H1 (cell line): ENCODE data around the gene ACTR1A. TPM values are rescaled to one million over a fixed set of nuclear protein-coding genes. Genes with fewer than 3 reads are reported as not detected.

Experiments
- CTCF ChIA-PET: fragments of 300-600 bp; sonication (Branson Sonifier 250); formaldehyde crosslinking; loops from one replicate; lab custom pipeline; 2021; ENCODE audit not compliant: partially characterized antibody; lab: Charles Lee
- POLR2A ChIA-PET: fragments of 300-600 bp; sonication (Branson Sonifier 250); formaldehyde crosslinking; loops from one replicate; lab custom pipeline; 2021; ENCODE audit warnings: inconsistent platforms; ENCODE audit not compliant: partially characterized antibody; lab: Charles Lee
- DNase-seq, 2 experiments: peaks; one replicate each; pipeline versions ENCODE4 v3.0.0 to v3.0.0-alpha.2; 2010 to 2022; ENCODE audit warnings: low spot score in 2 of 2, low read depth in 1 of 2, mixed read lengths in 1 of 2
- FAIRE-seq: peaks from 2 replicates; lab custom pipeline; 2011; peaks lifted over from hg19 to GRCh38; lab: Jason Lieb, UNC
- H2AFZ ChIP-seq: 2 replicates; pipeline ENCODE4 v1.8.1; 2012; ENCODE audit warnings: low read length, inconsistent platforms
- H2AK5ac ChIP-seq: 2 replicates; pipeline ENCODE4 v1.6.1; 2013; ENCODE audit warnings: low read depth, low read length
- H2BK120ac ChIP-seq: replicated peaks from 2 replicates; pipeline ENCODE3; 2013; ENCODE audit warnings: low read depth, low read length, inconsistent platforms
- H2BK12ac ChIP-seq: 2 replicates; pipeline ENCODE4 v1.6.1; 2013; ENCODE audit warnings: low read depth, low read length
- H2BK15ac ChIP-seq: 2 replicates; pipeline ENCODE4 v1.6.1; 2013; ENCODE audit warnings: low read length
- H2BK20ac ChIP-seq: 2 replicates; pipeline ENCODE4 v1.6.1; 2013; ENCODE audit warnings: low read length
- H2BK5ac ChIP-seq: 2 replicates; pipeline ENCODE4 v1.6.1; 2013; ENCODE audit warnings: low read depth, low read length
- H3K14ac ChIP-seq: 2 replicates; pipeline ENCODE4 v1.6.1; 2013; ENCODE audit warnings: inconsistent platforms; ENCODE audit not compliant: insufficient read length
- H3K18ac ChIP-seq: 2 replicates; pipeline ENCODE4 v1.6.1; 2013; ENCODE audit warnings: low read length; ENCODE audit errors: extremely low read depth
- H3K23ac ChIP-seq: 2 replicates; pipeline ENCODE4 v1.6.1; 2013; ENCODE audit warnings: inconsistent platforms; ENCODE audit not compliant: insufficient read length
- H3K23me2 ChIP-seq: 2 replicates; pipeline ENCODE4 v1.6.1; 2013; ENCODE audit warnings: low read depth, low read length
- H3K27ac ChIP-seq: 2 replicates; pipeline ENCODE4 v1.6.1; 2011; ENCODE audit warnings: low read depth, low read length, inconsistent platforms
- H3K27me3 ChIP-seq, 4 experiments: replicated peaks in 1 of 4; 1 replicate in 1 of 4; 2 replicates in 3 of 4; pipeline versions ENCODE4 v1.6.1 to v1.8.1; 2011 to 2013; ENCODE audit warnings: low read length in 3 of 4, mild to moderate bottlenecking in 3 of 4, inconsistent platforms in 2 of 4, mixed read lengths in 2 of 4, moderate library complexity in 1 of 4; ENCODE audit not compliant: control insufficient read depth in 3 of 4, insufficient read depth in 3 of 4; ENCODE audit errors: extremely low read depth in 1 of 4
- H3K36me3 ChIP-seq, 4 experiments: 2 replicates each; pipeline versions ENCODE4 v1.6.1 to v1.8.1; 2011 to 2013; ENCODE audit warnings: mild to moderate bottlenecking in 4 of 4, low read length in 3 of 4, moderate library complexity in 2 of 4, control low read depth in 1 of 4, inconsistent platforms in 1 of 4; ENCODE audit not compliant: insufficient read depth in 4 of 4, control insufficient read depth in 2 of 4
- H3K4ac ChIP-seq: replicated peaks from 2 replicates; pipeline ENCODE3; 2013; ENCODE audit warnings: low read length, low read depth, mixed read lengths, inconsistent platforms; ENCODE audit not compliant: insufficient read length
- H3K4me1 ChIP-seq, 4 experiments: replicated peaks in 1 of 4; 1 replicate in 1 of 4; 2 replicates in 3 of 4; pipeline versions ENCODE4 v1.6.1 to v1.8.1; 2011 to 2013; ENCODE audit warnings: low read length in 3 of 4, inconsistent platforms in 2 of 4, mixed read lengths in 1 of 4; ENCODE audit not compliant: insufficient read depth in 4 of 4, control insufficient read depth in 3 of 4
- H3K4me2 ChIP-seq, 2 experiments: 2 replicates each; pipeline versions ENCODE4 v1.6.1 to v1.8.1; 2011 to 2013; ENCODE audit warnings: low read depth in 2 of 2, low read length in 2 of 2, control low read depth in 1 of 2, inconsistent platforms in 1 of 2, mild to moderate bottlenecking in 1 of 2; ENCODE audit not compliant: insufficient read depth in 1 of 2
- H3K4me3 ChIP-seq, 4 experiments: fragments of 200-600, 300-600 bp in 1 of 4; sonication (generic), shearing (Covaris generic), sonication (Bioruptor Twin) in 1 of 4; 2 replicates each; pipeline versions ENCODE4 v1.5.1 to v1.8.1; 2011 to 2016; ENCODE audit warnings: low read length in 4 of 4, low read depth in 3 of 4, control low read depth in 2 of 4, inconsistent platforms in 2 of 4, mild to moderate bottlenecking in 2 of 4, mixed read lengths in 1 of 4, moderate library complexity in 1 of 4; ENCODE audit not compliant: insufficient read depth in 2 of 4; ENCODE audit errors: extremely low read depth in 1 of 4
- H3K56ac ChIP-seq: replicated peaks from 2 replicates; pipeline ENCODE3; 2013; ENCODE audit warnings: low read depth, mild to moderate bottlenecking, mixed read lengths, low read length, inconsistent platforms; ENCODE audit not compliant: insufficient read length
- H3K79me1 ChIP-seq: 2 replicates; pipeline ENCODE4 v1.6.1; 2013; ENCODE audit warnings: low read depth, low read length, control low read depth
- H3K79me2 ChIP-seq, 2 experiments: 2 replicates each; pipeline versions ENCODE4 v1.6.1 to v1.8.1; 2012 to 2013; ENCODE audit warnings: low read length in 2 of 2, mild to moderate bottlenecking in 2 of 2, inconsistent platforms in 1 of 2; ENCODE audit not compliant: insufficient read depth in 2 of 2, control insufficient read depth in 1 of 2
- H3K9ac ChIP-seq, 4 experiments: replicated peaks in 1 of 4; 1 replicate in 1 of 4; 2 replicates in 3 of 4; pipeline versions ENCODE4 v1.6.1 to v1.8.1; 2011 to 2013; ENCODE audit warnings: low read depth in 3 of 4, low read length in 3 of 4, control low read depth in 2 of 4, mild to moderate bottlenecking in 2 of 4, moderate library complexity in 2 of 4, inconsistent platforms in 1 of 4; ENCODE audit errors: extremely low read depth in 1 of 4
- H3K9me3 ChIP-seq, 2 experiments: 2 replicates each; pipeline versions ENCODE4 v1.6.1 to v1.8.1; 2012 to 2013; ENCODE audit warnings: mild to moderate bottlenecking in 2 of 2, moderate library complexity in 2 of 2, control low read depth in 1 of 2, inconsistent platforms in 1 of 2, low read depth in 1 of 2, low read length in 1 of 2, mixed read lengths in 1 of 2; ENCODE audit not compliant: insufficient read depth in 2 of 2
- H4K20me1 ChIP-seq, 2 experiments: replicated peaks in 1 of 2; 2 replicates each; pipeline versions ENCODE3 to v1.8.1; 2011 to 2013; ENCODE audit warnings: inconsistent platforms in 2 of 2, low read length in 2 of 2, mild to moderate bottlenecking in 1 of 2; ENCODE audit not compliant: insufficient read depth in 2 of 2, control insufficient read depth in 1 of 2
- H4K5ac ChIP-seq: 2 replicates; pipeline ENCODE4 v1.6.1; 2013; ENCODE audit warnings: low read length, low read depth, mixed read lengths, inconsistent platforms; ENCODE audit not compliant: insufficient read length
- H4K8ac ChIP-seq: 2 replicates; pipeline ENCODE4 v1.8.0; 2013; ENCODE audit warnings: mild to moderate bottlenecking, moderate library complexity, low read length, inconsistent platforms; ENCODE audit not compliant: insufficient read depth; ENCODE audit errors: extremely low read depth
- H4K91ac ChIP-seq: replicated peaks from 2 replicates; pipeline ENCODE3; 2013; ENCODE audit warnings: low read length, mixed read lengths, inconsistent platforms; ENCODE audit not compliant: insufficient read length
- CBX8 ChIP-seq: fragments of 300-800, 300-1000 bp; sonication (generic); IDR thresholded peaks from 2 replicates; pipeline ENCODE4 v1.7.1; 2016; ENCODE audit warnings: low read depth, low read length, borderline replicate concordance
- CEBPB ChIP-seq: IDR thresholded peaks from 2 replicates; pipeline ENCODE4 v1.6.1; 2012; ENCODE audit warnings: low read depth, low read length
- CHD1 ChIP-seq: IDR thresholded peaks from 2 replicates; pipeline ENCODE4 v1.6.1; 2012; ENCODE audit warnings: low read depth, low read length, improper control_type of control experiment
- GABPA ChIP-seq: IDR thresholded peaks from 2 replicates; pipeline ENCODE4 v1.6.1; 2011; ENCODE audit warnings: mild to moderate bottlenecking, low read length, moderate library complexity, borderline replicate concordance; ENCODE audit not compliant: insufficient read depth
- HDAC6 ChIP-seq: IDR thresholded peaks from one replicate; pipeline ENCODE4 v1.7.1; 2012; ENCODE audit warnings: low read depth, mild to moderate bottlenecking, inconsistent platforms, low read length, moderate library complexity
- KDM1A ChIP-seq: fragments of 200-600, 300-600 bp; sonication (generic); IDR thresholded peaks from 2 replicates; pipeline ENCODE4 v1.7.1; 2016; ENCODE audit warnings: mild to moderate bottlenecking, low read length, borderline replicate concordance
- KDM5A ChIP-seq: fragments of 200-600 bp; IDR thresholded peaks from 2 replicates; pipeline ENCODE4 v1.7.1; 2012; ENCODE audit warnings: mild to moderate bottlenecking, low read length, inconsistent platforms, mixed read lengths
- NRF1 ChIP-seq: IDR thresholded peaks from 2 replicates; pipeline ENCODE4 v1.6.1; 2011; ENCODE audit warnings: mild to moderate bottlenecking, low read depth, low read length, improper control_type of control experiment
- POLR2A ChIP-seq, 2 experiments: IDR thresholded peaks; 1 replicate in 1 of 2; 2 replicates in 1 of 2; pipeline ENCODE4 v1.6.1; 2011; ENCODE audit warnings: low read depth in 2 of 2, low read length in 2 of 2, mild to moderate bottlenecking in 2 of 2; ENCODE audit errors: control extremely low read depth in 1 of 2
- SP1 ChIP-seq: IDR thresholded peaks from 2 replicates; pipeline ENCODE4 v1.6.1; 2011; ENCODE audit warnings: low read depth, low read length
- TBP ChIP-seq: IDR thresholded peaks from 2 replicates; pipeline ENCODE4 v1.6.1; 2011; ENCODE audit warnings: low read depth, low read length, improper control_type of control experiment
- WGBS, 2 experiments: shearing (Covaris generic) in 1 of 2; methylation state at CpG; one replicate each; pipeline versions ENCODE4 v1.1.6 to v1.1.7; 2013 to 2015; ENCODE audit warnings: low lambda C conversion rate in 2 of 2, mixed read lengths in 2 of 2, inconsistent platforms in 1 of 2, low coverage in 1 of 2, missing lambda C conversion rate in 1 of 2; ENCODE audit not compliant: insufficient replicate concordance in 2 of 2, insufficient coverage in 1 of 2, insufficient read length in 1 of 2; ENCODE audit errors: extremely low coverage in 1 of 2, missing lambda C conversion rate in 1 of 2; 5-methylcytosine and 5-hydroxymethylcytosine counted together
- polyA plus RNA-seq, 7 experiments: library from polyadenylated mRNA; depleted of rRNA in 3 of 7; stranded (reverse) in 5 of 7; unstranded in 2 of 7; fragments of >200 nt in 5 of 7; fragments of 200-250 nt in 2 of 7; gene quantifications; 1 replicate in 5 of 7; 2 replicates in 1 of 7; 4 replicates in 1 of 7; pipeline versions ENCODE4 v1.2.1 to v1.2.3, GENCODE V29; 2011 to 2013; ENCODE audit warnings: missing spikeins in 2 of 7, mixed read lengths in 2 of 7
- total RNA-seq: library from RNA; stranded (reverse); fragmentation: NEBNext Ultra II Directional; extraction: Animal tissue kit (Norgen Biotek cat#: 25700); gene quantifications from 2 replicates; pipeline ENCODE4 v1.2.1, GENCODE V29; 2021
- TF ChIP-seq, protein P1 (sequence below): IDR thresholded peaks from 2 replicates; pipeline ENCODE4 v1.6.1; 2011; ENCODE audit warnings: low read depth, mild to moderate bottlenecking, low read length; ENCODE audit not compliant: insufficient read depth
- TF ChIP-seq, protein P2 (sequence below): IDR thresholded peaks from 2 replicates; pipeline ENCODE4 v1.6.1; 2011; ENCODE audit warnings: low read length, improper control_type of control experiment

ACTR1A gene
- total and polyA plus RNA-seq, 2 of the 8 experiments (the other 6 are each of a cell fraction or from before 2014, with no cell fraction given), result 78.6 to 86.3 TPM

DNA sequence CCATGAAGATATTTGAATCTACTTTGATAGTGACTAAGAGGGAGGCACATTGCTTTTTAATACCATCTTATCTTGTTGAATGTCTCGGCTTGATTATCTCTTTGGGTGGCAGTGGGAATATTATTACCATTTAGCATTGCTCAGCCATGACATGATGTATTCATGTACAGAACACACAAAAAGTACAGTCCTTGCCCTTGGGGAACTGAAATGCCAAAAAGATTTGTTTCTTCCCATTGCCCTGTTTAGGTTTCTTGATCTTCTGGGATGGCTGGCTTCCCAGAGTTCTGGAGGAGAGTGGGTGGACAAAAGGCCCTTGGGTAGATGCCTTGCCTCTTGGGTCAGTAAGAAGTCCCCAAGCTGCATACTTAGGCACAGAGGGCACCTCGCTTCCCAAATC, 25.0 kb upstream of the ACTR1A start:
- Histone ChIP-seq H4K20me1 (peaks cover 0 to 2% of the 10 kb centered on the region in 2 experiments), H3K23me2 (no peaks in the 10 kb centered on the region), H2AK5ac (no peak overlapping the region), H3K79me1 (no peaks in the 10 kb centered on the region; the same call in 1 of the 2 replicates), H3K79me2 (no peaks in the 10 kb centered on the region), H3K4me1 (no peaks in the 10 kb centered on the region), H3K4me2 (no peak overlapping the region), H2BK20ac (no peak overlapping the region), H3K56ac (no peak overlapping the region), H4K5ac (no peak overlapping the region), H3K18ac (no peak overlapping the region), H3K9ac (no peak overlapping the region), H2BK12ac (no peak overlapping the region), H2AFZ (no peak overlapping the region), H3K27ac (no peak overlapping the region), H3K9me3 (no peaks in the 10 kb centered on the region), H4K91ac (no peak overlapping the region), H3K4ac (no peak overlapping the region), H3K27me3 (no peaks in the 10 kb centered on the region), H3K36me3 (no peaks in the 10 kb centered on the region), H3K14ac (no peak overlapping the region), H2BK15ac (no peak overlapping the region), H3K23ac (no peak overlapping the region), H3K4me3 (no peak overlapping the region), H2BK120ac (no peak overlapping the region), H2BK5ac (no peak overlapping the region), H4K8ac (no peak overlapping the region)
- no peak for FAIRE-seq
- no peak for DNase-seq
- WGBS, 2 experiments, result 85% methylated on average over 2 of the region's 2 CpGs; no CpG with 5 or more reads in 1 of the 2 experiments
- ChIA-PET CTCF (interaction anchor here (1.3 to 2.6 kb wide), 4 partner anchors 13 to 56 kb away, joined by 3 to 12 read pairs (median 4); no protein-coding TSS in a partner anchor), POLR2A (interaction anchor here (1.0 kb wide), 1 partner anchor 11 kb away, joined by 3 read pairs; no protein-coding TSS in a partner anchor)
- TF ChIP-seq SP1 (no peak), NRF1 (no peak), HDAC6 (no peak), CBX8 (no peak), GABPA (no peak), POLR2A (IDR thresholded peaks at IDR 0.05; ENCODE audit: control extremely low read depth in 1 of 2, low read depth in 2 of 2, low read length in 2 of 2) (no peak), KDM5A (no peak), KDM1A (no peak), TBP (no peak), CEBPB (no peak), CHD1 (no peak)
- TF ChIP-seq, protein P1, sequence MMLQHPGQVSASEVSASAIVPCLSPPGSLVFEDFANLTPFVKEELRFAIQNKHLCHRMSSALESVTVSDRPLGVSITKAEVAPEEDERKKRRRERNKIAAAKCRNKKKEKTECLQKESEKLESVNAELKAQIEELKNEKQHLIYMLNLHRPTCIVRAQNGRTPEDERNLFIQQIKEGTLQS, result no peak
- TF ChIP-seq, protein P2, sequence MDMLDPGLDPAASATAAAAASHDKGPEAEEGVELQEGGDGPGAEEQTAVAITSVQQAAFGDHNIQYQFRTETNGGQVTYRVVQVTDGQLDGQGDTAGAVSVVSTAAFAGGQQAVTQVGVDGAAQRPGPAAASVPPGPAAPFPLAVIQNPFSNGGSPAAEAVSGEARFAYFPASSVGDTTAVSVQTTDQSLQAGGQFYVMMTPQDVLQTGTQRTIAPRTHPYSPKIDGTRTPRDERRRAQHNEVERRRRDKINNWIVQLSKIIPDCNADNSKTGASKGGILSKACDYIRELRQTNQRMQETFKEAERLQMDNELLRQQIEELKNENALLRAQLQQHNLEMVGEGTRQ, result no peak
